SH-SY5Y (cell line): ENCODE measurements around the gene CGB1.

ENCODE experiments used
- GATA2 ChIP-seq: IDR thresholded peaks from 2 replicates; pipeline ENCODE4 v1.6.1; 2011; ENCODE audit warnings: mild to moderate bottlenecking, low read depth, low read length
- GATA3 ChIP-seq: IDR thresholded peaks from 2 replicates; pipeline ENCODE4 v1.6.1; 2011; ENCODE audit warnings: low read depth, mild to moderate bottlenecking, low read length, moderate library complexity

GRCh38 chr19:49064029-49064629, 27.4 kb upstream of the CGB1 start:
- TF ChIP-seq GATA2 (no peak), GATA3 (no peak)
